Karpas-422 (cell line): ENCODE measurements around the gene PDGFD. TPM values are rescaled to one million over a fixed set of nuclear protein-coding genes. Genes with fewer than 3 reads are reported as not detected.

Experiments
- DNase-seq: peaks from one replicate; pipeline ENCODE4 v3.0.0-alpha.2; 2015
- H2AFZ ChIP-seq: fragments of 200-600 bp; sonication (generic); 2 replicates; pipeline ENCODE4 v1.6.1; 2014; ENCODE audit warnings: antibody characterized with exemption, low read length, mixed read lengths
- H3K27ac ChIP-seq: fragments of 200-600 bp; sonication (generic); 2 replicates; pipeline ENCODE4 v1.5.1; 2014; ENCODE audit warnings: mild to moderate bottlenecking, low read length, moderate library complexity
- H3K27me3 ChIP-seq: fragments of 200-600 bp; sonication (generic); 2 replicates; pipeline ENCODE4 v1.6.1; 2014; ENCODE audit warnings: low read length, mixed read lengths
- H3K36me3 ChIP-seq: fragments of 200-600 bp; sonication (generic); 2 replicates; pipeline ENCODE4 v1.6.1; 2014; ENCODE audit warnings: low read length, mixed read lengths; ENCODE audit not compliant: insufficient read depth
- H3K4me1 ChIP-seq: fragments of 200-600 bp; sonication (generic); 2 replicates; pipeline ENCODE4 v1.6.1; 2014; ENCODE audit warnings: mild to moderate bottlenecking, low read length, mixed read lengths
- H3K4me2 ChIP-seq: fragments of 200-600 bp; sonication (generic); 2 replicates; pipeline ENCODE4 v1.6.1; 2014; ENCODE audit warnings: low read length, low read depth, mild to moderate bottlenecking; ENCODE audit not compliant: poor library complexity, severe bottlenecking
- H3K4me3 ChIP-seq: fragments of 200-600 bp; sonication (generic); 2 replicates; pipeline ENCODE4 v1.5.1; 2014; ENCODE audit warnings: mild to moderate bottlenecking, antibody characterized with exemption, low read length, mixed read lengths
- H3K79me2 ChIP-seq: fragments of 200-600 bp; sonication (generic); 2 replicates; pipeline ENCODE4 v1.6.1; 2014; ENCODE audit warnings: mild to moderate bottlenecking, low read length, mixed read lengths
- H3K9ac ChIP-seq: fragments of 200-600 bp; sonication (generic); 2 replicates; pipeline ENCODE4 v1.6.0; 2014; ENCODE audit warnings: low read length
- H3K9me2 ChIP-seq: fragments of 200-600 bp; sonication (generic), shearing (Covaris generic); replicated peaks from 2 replicates; pipeline ENCODE4 v1.6.0; 2014; ENCODE audit warnings: mild to moderate bottlenecking, low read length, moderate library complexity; ENCODE audit not compliant: insufficient read depth
- H3K9me3 ChIP-seq: fragments of 300-700, 200-600 bp; sonication (generic); 2 replicates; pipeline ENCODE4 v1.6.1; 2014; ENCODE audit warnings: low read length, mixed read lengths
- H4K20me1 ChIP-seq: fragments of 200-600 bp; sonication (generic); 2 replicates; pipeline ENCODE4 v1.6.1; 2014; ENCODE audit warnings: mild to moderate bottlenecking, antibody characterized with exemption, low read length, low read depth; ENCODE audit not compliant: insufficient read depth
- total RNA-seq: library from RNA; depleted of rRNA; stranded (reverse); fragments of >200 nt; shearing (Covaris generic); gene quantifications from 2 replicates; pipeline ENCODE4 v1.2.3, GENCODE V29; 2014; ENCODE audit warnings: low replicate concordance

PDGFD gene
- total RNA-seq, 1 experiment from 2014 or later, result 360 TPM

- Histone ChIP-seq H3K27me3 (no peaks in the 10 kb centered on the region), H2AFZ (no peak overlapping the region), H3K36me3 (peaks cover 31% of the 10 kb centered on the region), H3K4me2 (peak overlapping the region; percentile 69), H4K20me1 (no peaks in the 10 kb centered on the region), H3K79me2 (0 out of 2 replicates have a peak, but pooled peaks cover 9% of the 10 kb centered on the region), H3K9me3 (no peaks in the 10 kb centered on the region), H3K9me2 (no peaks in the 10 kb centered on the region), H3K9ac (peak overlapping the region; percentile 61), H3K4me1 (peaks cover 86% of the 10 kb centered on the region), H3K27ac (peak overlapping the region; percentile 92), H3K4me3 (peak overlapping the region; percentile 43)
- peak; percentile 98 for DNase-seq
These were observed 260.2 kb downstream of the PDGFD start for GRCh38 chr11:103903621-103904323.

GRCh38 chr11:103902994-103903393 is 261.0 kb downstream of the PDGFD start:
- Histone ChIP-seq H3K9me3 (no peaks in the 10 kb centered on the region), H3K4me1 (peaks cover 86% of the 10 kb centered on the region), H3K27ac (peak overlapping the region; percentile 92), H3K9me2 (no peaks in the 10 kb centered on the region), H4K20me1 (no peaks in the 10 kb centered on the region), H3K27me3 (no peaks in the 10 kb centered on the region), H3K36me3 (peaks cover 27% of the 10 kb centered on the region), H2AFZ (no peak overlapping the region), H3K79me2 (0 out of 2 replicates have a peak, but pooled peaks cover 4% of the 10 kb centered on the region), H3K9ac (peak overlapping the region; percentile 61), H3K4me3 (peak overlapping the region; percentile 43), H3K4me2 (peak overlapping the region; percentile 69)
- peak; percentile 67 for DNase-seq

GRCh38 chr11:103901656-103902055 is 262.3 kb downstream of the PDGFD start:
- H3K4me1 ChIP-seq, result peaks cover 86% of the 10 kb centered on the region
- no peak overlapping the region for H3K4me3 ChIP-seq
- H3K9me3 ChIP-seq, result no peaks in the 10 kb centered on the region
- no peak overlapping the region for H2AFZ ChIP-seq
- no peaks in the 10 kb centered on the region for H3K9me2 ChIP-seq
- no peak for DNase-seq
- peaks cover 27% of the 10 kb centered on the region for H3K36me3 ChIP-seq
- peak overlapping the region; percentile 70 for H3K27ac ChIP-seq
- H3K4me2 ChIP-seq, result no peak overlapping the region
- H3K27me3 ChIP-seq, result no peaks in the 10 kb centered on the region
- H3K9ac ChIP-seq, result no peak overlapping the region
- 0 out of 2 replicates have a peak, but pooled peaks cover 4% of the 10 kb centered on the region for H3K79me2 ChIP-seq
- H4K20me1 ChIP-seq, result no peaks in the 10 kb centered on the region

DNA sequence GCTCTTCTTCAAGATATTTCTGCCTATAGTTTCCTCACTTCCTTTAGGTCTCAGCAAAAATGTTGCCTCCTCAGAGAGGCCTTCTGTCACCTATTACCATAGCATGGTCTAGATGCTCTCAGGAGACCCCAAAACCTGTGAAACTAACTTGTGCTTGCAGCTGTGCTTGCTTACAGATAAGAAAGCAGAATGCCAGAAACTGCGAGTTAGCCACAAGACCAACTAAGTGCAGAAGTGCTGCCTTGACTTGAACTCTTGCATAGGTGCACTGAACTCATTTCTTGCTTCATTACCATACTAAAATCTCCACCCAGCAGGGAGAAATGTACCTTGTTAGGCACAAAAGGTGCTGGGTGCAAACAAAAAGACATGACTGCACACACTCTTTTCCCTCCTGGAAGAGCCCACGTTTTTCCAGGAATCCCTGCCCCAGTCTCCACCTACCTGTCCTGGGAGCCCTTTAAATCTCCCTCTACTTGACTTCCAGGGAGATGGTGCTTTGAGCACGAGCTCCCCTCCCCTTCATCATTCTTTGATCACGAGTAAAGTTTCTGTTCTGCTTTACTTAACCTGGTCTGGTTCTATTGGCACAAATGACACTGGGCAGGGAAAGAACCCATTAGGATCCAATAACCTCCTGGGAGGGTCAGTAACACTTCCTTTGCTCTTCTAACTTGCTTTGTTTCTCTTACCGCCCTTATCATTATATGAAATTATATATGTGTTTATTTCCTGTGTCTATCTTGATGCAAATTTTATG is 265.2 kb downstream of the PDGFD start:
- 0 out of 2 replicates have a peak, but pooled peaks cover 3% of the 10 kb centered on the region for H3K79me2 ChIP-seq
- peak overlapping the region; percentile 55 for H3K9ac ChIP-seq
- H3K4me1 ChIP-seq, result peaks cover 86% of the 10 kb centered on the region
- peaks cover 43% of the 10 kb centered on the region for H3K36me3 ChIP-seq
- no peak overlapping the region for H2AFZ ChIP-seq
- H4K20me1 ChIP-seq, result no peaks in the 10 kb centered on the region
- no peaks in the 10 kb centered on the region for H3K9me2 ChIP-seq
- DNase-seq, result peak; percentile 89
- H3K27me3 ChIP-seq, result no peaks in the 10 kb centered on the region
- H3K4me3 ChIP-seq, result peak overlapping the region; percentile 14
- no peaks in the 10 kb centered on the region for H3K9me3 ChIP-seq
- H3K27ac ChIP-seq, result peak overlapping the region; percentile 94
- peak overlapping the region; percentile 55 for H3K4me2 ChIP-seq

- H3K4me2 ChIP-seq, result peak overlapping the region; percentile 55
- H3K27me3 ChIP-seq, result no peaks in the 10 kb centered on the region
These were observed 265.9 kb downstream of the PDGFD start for GRCh38 chr11:103898065-103898464.

GRCh38 chr11:103897160-103897936 is 266.6 kb downstream of the PDGFD start:
- Histone ChIP-seq H3K4me2 (peak overlapping the region; percentile 55), H3K79me2 (no peaks in the 10 kb centered on the region), H3K27ac (peak overlapping the region; percentile 94), H3K4me1 (peaks cover 89% of the 10 kb centered on the region), H3K9ac (peak overlapping the region; percentile 55), H3K36me3 (peaks cover 48% of the 10 kb centered on the region), H3K9me3 (no peaks in the 10 kb centered on the region), H3K9me2 (no peaks in the 10 kb centered on the region), H2AFZ (no peak overlapping the region), H4K20me1 (no peaks in the 10 kb centered on the region), H3K27me3 (no peaks in the 10 kb centered on the region), H3K4me3 (peak overlapping the region; percentile 14; the same call in 1 of the 2 replicates)
- peak; percentile 75 for DNase-seq

More at GRCh38 chr11:103898065-103898464, 265.9 kb downstream of the PDGFD start:
- peak overlapping the region; percentile 55 for H3K9ac ChIP-seq
- peak; percentile 87 for DNase-seq
- peaks cover 43% of the 10 kb centered on the region for H3K36me3 ChIP-seq
- H3K27ac ChIP-seq, result peak overlapping the region; percentile 94
- no peak overlapping the region for H2AFZ ChIP-seq
- H3K9me3 ChIP-seq, result no peaks in the 10 kb centered on the region
- no peaks in the 10 kb centered on the region for H3K9me2 ChIP-seq
- H3K4me3 ChIP-seq, result peak overlapping the region; percentile 14
- peaks cover 86% of the 10 kb centered on the region for H3K4me1 ChIP-seq
- H3K79me2 ChIP-seq, result no peaks in the 10 kb centered on the region
- H4K20me1 ChIP-seq, result no peaks in the 10 kb centered on the region

DNA sequence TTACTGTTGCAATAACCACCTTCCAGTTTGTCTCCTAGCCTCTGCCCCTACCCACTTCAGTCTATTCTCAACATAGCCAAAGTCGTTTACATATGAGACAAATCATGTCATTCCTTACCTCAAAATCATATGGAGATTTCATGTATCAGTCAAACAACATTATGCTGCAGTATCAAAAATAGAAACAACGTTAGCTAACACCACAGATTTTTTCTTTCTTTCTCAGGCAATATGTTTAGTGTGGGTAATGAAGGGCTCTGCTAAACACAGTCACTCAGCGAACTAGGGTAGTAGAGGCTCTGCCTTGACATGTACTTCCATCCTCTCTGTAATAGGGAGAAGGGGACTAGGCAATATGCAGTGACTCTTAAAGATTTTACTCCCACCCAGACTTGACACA is 268.8 kb downstream of the PDGFD start:
- Histone ChIP-seq H3K79me2 (no peaks in the 10 kb centered on the region), H3K4me3 (no peak overlapping the region), H2AFZ (no peak overlapping the region), H4K20me1 (no peaks in the 10 kb centered on the region), H3K4me1 (peaks cover 76% of the 10 kb centered on the region), H3K27ac (peak overlapping the region; percentile 94), H3K9me2 (no peaks in the 10 kb centered on the region), H3K9ac (peak overlapping the region; percentile 2; the same call in 1 of the 2 replicates), H3K27me3 (no peaks in the 10 kb centered on the region), H3K4me2 (no peak overlapping the region), H3K36me3 (peaks cover 54% of the 10 kb centered on the region), H3K9me3 (no peaks in the 10 kb centered on the region; the same call in 1 of the 2 replicates)
- no peak for DNase-seq
